Astrocyte (in vitro differentiated cells and primary cell): ENCODE results near the gene NOS1AP. TPM values are rescaled to one million over a fixed set of nuclear protein-coding genes. Genes with fewer than 3 reads are reported as not detected.

Source experiments
- DNase-seq: peaks from one replicate; pipeline ENCODE4 v3.0.0-alpha.2; 2010; ENCODE audit warnings: low read depth
- FAIRE-seq: peaks from 2 replicates; lab custom pipeline; 2011; peaks lifted over from hg19 to GRCh38; lab: Jason Lieb, UNC
- H2AFZ ChIP-seq: 2 replicates; pipeline ENCODE4 v1.6.0; 2012; ENCODE audit warnings: low read depth, low read length, inconsistent platforms
- H3K27ac ChIP-seq: 2 replicates; pipeline ENCODE4 v1.5.1; 2011; ENCODE audit warnings: low read depth, low read length, inconsistent platforms
- H3K27me3 ChIP-seq: 2 replicates; pipeline ENCODE4 v1.6.0; 2011; ENCODE audit warnings: low read length, inconsistent platforms; ENCODE audit not compliant: insufficient read depth
- H3K36me3 ChIP-seq: 2 replicates; pipeline ENCODE4 v1.5.1; 2011; ENCODE audit warnings: low read length, inconsistent platforms; ENCODE audit not compliant: insufficient read depth
- H3K4me1 ChIP-seq: 2 replicates; pipeline ENCODE4 v1.5.1; 2011; ENCODE audit warnings: low read length, inconsistent platforms; ENCODE audit not compliant: insufficient read depth
- H3K4me2 ChIP-seq: 2 replicates; pipeline ENCODE4 v1.6.0; 2012; ENCODE audit warnings: low read length, inconsistent platforms
- H3K4me3 ChIP-seq: 2 replicates; pipeline ENCODE4 v1.5.1; 2011; ENCODE audit warnings: low read depth, mild to moderate bottlenecking, low read length, inconsistent platforms; ENCODE audit not compliant: insufficient read depth
- H3K79me2 ChIP-seq: 2 replicates; pipeline ENCODE4 v1.6.0; 2012; ENCODE audit warnings: mild to moderate bottlenecking, low read length, inconsistent platforms; ENCODE audit not compliant: insufficient read depth
- H3K9ac ChIP-seq: 2 replicates; pipeline ENCODE4 v1.6.0; 2012; ENCODE audit warnings: mild to moderate bottlenecking, low read length, inconsistent platforms
- H3K9me3 ChIP-seq: 2 replicates; pipeline ENCODE4 v1.5.1; 2012; ENCODE audit warnings: low read depth, mild to moderate bottlenecking, low read length, inconsistent platforms; ENCODE audit not compliant: insufficient read depth
- H4K20me1 ChIP-seq: 2 replicates; pipeline ENCODE4 v1.6.0; 2012; ENCODE audit warnings: low read length, inconsistent platforms; ENCODE audit not compliant: insufficient read depth
- H3K27ac Mint-ChIP-seq: one replicate; pipeline ENCODE4 v1.8.0; 2021; ENCODE audit warnings: mild to moderate bottlenecking, mixed read lengths; ENCODE audit not compliant: unreplicated experiment
- H3K27me3 Mint-ChIP-seq: one replicate; pipeline ENCODE4 v1.8.0; 2021; ENCODE audit warnings: low read depth, mixed read lengths; ENCODE audit not compliant: unreplicated experiment
- H3K36me3 Mint-ChIP-seq: one replicate; pipeline ENCODE4 v1.8.0; 2021; ENCODE audit warnings: low read depth, mixed read lengths; ENCODE audit not compliant: unreplicated experiment
- H3K4me1 Mint-ChIP-seq: one replicate; pipeline ENCODE4 v1.8.0; 2021; ENCODE audit warnings: low read depth, mixed read lengths; ENCODE audit not compliant: unreplicated experiment
- H3K4me3 Mint-ChIP-seq: one replicate; pipeline ENCODE4 v1.8.0; 2021; ENCODE audit warnings: mild to moderate bottlenecking, moderate library complexity, mixed read lengths; ENCODE audit not compliant: unreplicated experiment
- H3K9me3 Mint-ChIP-seq: one replicate; pipeline ENCODE4 v1.8.0; 2021; ENCODE audit warnings: mild to moderate bottlenecking, mixed read lengths; ENCODE audit not compliant: unreplicated experiment
- EZH2 ChIP-seq: IDR thresholded peaks from 2 replicates; pipeline ENCODE4 v1.6.1; 2012; ENCODE audit warnings: mild to moderate bottlenecking, low read length, inconsistent platforms; ENCODE audit not compliant: insufficient read depth
- total RNA-seq: library from RNA; stranded (reverse); gene quantifications from 2 replicates; pipeline ENCODE4 v1.2.1, GENCODE V29; 2021
- TF ChIP-seq, protein P1 (sequence below): IDR thresholded peaks from 2 replicates; pipeline ENCODE4 v1.5.1; 2011; ENCODE audit warnings: low read depth, mild to moderate bottlenecking, inconsistent platforms, low read length, moderate library complexity; ENCODE audit not compliant: insufficient read depth

NOS1AP gene
- total RNA-seq, 1 donor from 2014 or later = 1.2 TPM

- no peak for FAIRE-seq
Observed at GRCh38 chr1:162329826-162330225, 260.3 kb downstream of the NOS1AP start.

GRCh38 chr1:162333991-162334390, 264.5 kb downstream of the NOS1AP start:
- Histone ChIP-seq H3K9me3 (no peaks in the 10 kb centered on the region), H4K20me1 (no peaks in the 10 kb centered on the region), H3K36me3 (no peaks in the 10 kb centered on the region), H3K4me1 (no peaks in the 10 kb centered on the region), H3K9ac (no peak overlapping the region), H3K27me3 (no peaks in the 10 kb centered on the region), H2AFZ (no peak overlapping the region), H3K4me3 (no peak overlapping the region), H3K27ac (no peak overlapping the region), H3K79me2 (no peaks in the 10 kb centered on the region), H3K4me2 (no peak overlapping the region)
- Mint-ChIP-seq H3K27me3 (peaks cover 12% of the 10 kb centered on the region), H3K27ac (no peak overlapping the region), H3K4me3 (no peak overlapping the region), H3K4me1 (peaks cover 2% of the 10 kb centered on the region), H3K36me3 (no peaks in the 10 kb centered on the region), H3K9me3 (peaks cover 3% of the 10 kb centered on the region)
- no peak for DNase-seq
- TF ChIP-seq EZH2 = no peak
- TF ChIP-seq, protein P1, sequence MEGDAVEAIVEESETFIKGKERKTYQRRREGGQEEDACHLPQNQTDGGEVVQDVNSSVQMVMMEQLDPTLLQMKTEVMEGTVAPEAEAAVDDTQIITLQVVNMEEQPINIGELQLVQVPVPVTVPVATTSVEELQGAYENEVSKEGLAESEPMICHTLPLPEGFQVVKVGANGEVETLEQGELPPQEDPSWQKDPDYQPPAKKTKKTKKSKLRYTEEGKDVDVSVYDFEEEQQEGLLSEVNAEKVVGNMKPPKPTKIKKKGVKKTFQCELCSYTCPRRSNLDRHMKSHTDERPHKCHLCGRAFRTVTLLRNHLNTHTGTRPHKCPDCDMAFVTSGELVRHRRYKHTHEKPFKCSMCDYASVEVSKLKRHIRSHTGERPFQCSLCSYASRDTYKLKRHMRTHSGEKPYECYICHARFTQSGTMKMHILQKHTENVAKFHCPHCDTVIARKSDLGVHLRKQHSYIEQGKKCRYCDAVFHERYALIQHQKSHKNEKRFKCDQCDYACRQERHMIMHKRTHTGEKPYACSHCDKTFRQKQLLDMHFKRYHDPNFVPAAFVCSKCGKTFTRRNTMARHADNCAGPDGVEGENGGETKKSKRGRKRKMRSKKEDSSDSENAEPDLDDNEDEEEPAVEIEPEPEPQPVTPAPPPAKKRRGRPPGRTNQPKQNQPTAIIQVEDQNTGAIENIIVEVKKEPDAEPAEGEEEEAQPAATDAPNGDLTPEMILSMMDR = no peak
- no peak for FAIRE-seq

More at GRCh38 chr1:162329826-162330225, 260.3 kb downstream of the NOS1AP start:
- no peaks in the 10 kb centered on the region for H3K36me3 ChIP-seq
- Mint-ChIP-seq H3K27me3 (peaks cover 23% of the 10 kb centered on the region), H3K36me3 (no peaks in the 10 kb centered on the region), H3K27ac (no peak overlapping the region), H3K4me1 (no peaks in the 10 kb centered on the region), H3K9me3 (peaks cover 3% of the 10 kb centered on the region), H3K4me3 (no peak overlapping the region)
- H3K4me2 ChIP-seq = no peak overlapping the region
- no peak overlapping the region for H2AFZ ChIP-seq
- DNase-seq = no peak
- no peak for TF ChIP-seq EZH2
- TF ChIP-seq, protein P1 = no peak
- no peak overlapping the region for H3K27ac ChIP-seq
- H4K20me1 ChIP-seq = no peaks in the 10 kb centered on the region
- H3K9ac ChIP-seq = no peak overlapping the region
- no peaks in the 10 kb centered on the region for H3K79me2 ChIP-seq
- H3K9me3 ChIP-seq = no peaks in the 10 kb centered on the region
- H3K27me3 ChIP-seq = no peaks in the 10 kb centered on the region
- no peak overlapping the region for H3K4me3 ChIP-seq
- H3K4me1 ChIP-seq = no peaks in the 10 kb centered on the region

- Histone ChIP-seq H3K79me2 (no peaks in the 10 kb centered on the region), H2AFZ (no peak overlapping the region), H4K20me1 (no peaks in the 10 kb centered on the region), H3K4me1 (no peaks in the 10 kb centered on the region), H3K27me3 (no peaks in the 10 kb centered on the region), H3K4me2 (no peak overlapping the region), H3K9me3 (no peaks in the 10 kb centered on the region), H3K9ac (no peak overlapping the region), H3K27ac (no peak overlapping the region), H3K4me3 (no peak overlapping the region), H3K36me3 (no peaks in the 10 kb centered on the region)
- Mint-ChIP-seq H3K27me3 (peaks cover 12% of the 10 kb centered on the region), H3K4me3 (no peak overlapping the region), H3K9me3 (peaks cover 3% of the 10 kb centered on the region), H3K27ac (no peak overlapping the region), H3K4me1 (peaks cover 2% of the 10 kb centered on the region), H3K36me3 (no peaks in the 10 kb centered on the region)
- DNase-seq (peak; percentile 16), FAIRE-seq (no peak)
- TF ChIP-seq, protein P1 = no peak
- no peak for TF ChIP-seq EZH2
Observed at GRCh38 chr1:162335126-162335525, 265.6 kb downstream of the NOS1AP start.
